ENCODE measurements around the gene OGFR. TPM values are rescaled to one million over a fixed set of nuclear protein-coding genes. Genes with fewer than 3 reads are reported as not detected.

OGFR gene
- total and polyA plus RNA-seq, 2 donors (not counting 1 experiment from before 2014, with no cell fraction given) = 71.7 to 102 TPM

DNA sequence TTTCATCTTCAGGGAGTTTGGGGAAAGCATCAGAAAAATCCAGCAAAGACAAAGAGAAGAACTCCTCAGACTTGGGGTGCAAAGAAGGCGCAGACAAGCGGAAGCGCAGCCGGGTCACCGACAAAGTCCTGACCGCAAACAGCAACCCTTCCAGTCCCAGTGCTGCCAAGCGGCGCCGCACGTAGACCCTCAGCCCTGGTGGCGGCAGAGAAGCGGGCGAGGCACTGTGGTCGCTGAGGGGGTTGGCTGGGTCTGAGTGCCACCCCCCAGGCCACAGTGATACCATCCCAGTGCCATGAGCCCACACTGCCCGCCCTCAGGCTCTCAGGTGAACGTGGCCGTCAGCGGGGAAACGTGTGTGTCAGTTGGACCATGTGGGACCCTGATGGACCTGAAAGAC lies 5.2 kb upstream of the OGFR start:
- intact Hi-C loops (cut with micrococcal nuclease) = loop anchor here (10.0 kb wide), 1 partner anchor 155 kb away; the partner anchor contains the start of gene SLC17A9
- Mint-ChIP-seq H3K27me3 (no peaks in the 10 kb centered on the region), H3K4me1 (peaks cover 26% of the 10 kb centered on the region), H3K4me3 (no peak overlapping the region), H3K9me3 (ENCODE audit: insufficient read depth) (no peaks in the 10 kb centered on the region), H3K27ac (peak overlapping the region; percentile 38)
- TF ChIP-seq, protein P1, sequence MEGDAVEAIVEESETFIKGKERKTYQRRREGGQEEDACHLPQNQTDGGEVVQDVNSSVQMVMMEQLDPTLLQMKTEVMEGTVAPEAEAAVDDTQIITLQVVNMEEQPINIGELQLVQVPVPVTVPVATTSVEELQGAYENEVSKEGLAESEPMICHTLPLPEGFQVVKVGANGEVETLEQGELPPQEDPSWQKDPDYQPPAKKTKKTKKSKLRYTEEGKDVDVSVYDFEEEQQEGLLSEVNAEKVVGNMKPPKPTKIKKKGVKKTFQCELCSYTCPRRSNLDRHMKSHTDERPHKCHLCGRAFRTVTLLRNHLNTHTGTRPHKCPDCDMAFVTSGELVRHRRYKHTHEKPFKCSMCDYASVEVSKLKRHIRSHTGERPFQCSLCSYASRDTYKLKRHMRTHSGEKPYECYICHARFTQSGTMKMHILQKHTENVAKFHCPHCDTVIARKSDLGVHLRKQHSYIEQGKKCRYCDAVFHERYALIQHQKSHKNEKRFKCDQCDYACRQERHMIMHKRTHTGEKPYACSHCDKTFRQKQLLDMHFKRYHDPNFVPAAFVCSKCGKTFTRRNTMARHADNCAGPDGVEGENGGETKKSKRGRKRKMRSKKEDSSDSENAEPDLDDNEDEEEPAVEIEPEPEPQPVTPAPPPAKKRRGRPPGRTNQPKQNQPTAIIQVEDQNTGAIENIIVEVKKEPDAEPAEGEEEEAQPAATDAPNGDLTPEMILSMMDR (IDR thresholded peaks at IDR 0.05) = no peak
- no peak for TF ChIP-seq EZH2 (IDR thresholded peaks at IDR 0.05; ENCODE audit: borderline replicate concordance, insufficient read depth, low read depth, low read length, poor library complexity, severe bottlenecking)
- no peaks in the 10 kb centered on the region for H3K9me3 ChIP-seq (ENCODE audit: control extremely low read depth in 1 of 3, control insufficient read depth in 2 of 3, insufficient read depth in 1 of 3, low read length in 2 of 3)
- peaks cover 2 to 25% of the 10 kb centered on the region in 2 experiments for H3K36me3 ChIP-seq (replicated peaks in 1 of 2; ENCODE audit: control extremely low read depth in 1 of 2, control insufficient read depth in 1 of 2, extremely low read depth in 1 of 2, insufficient read depth in 2 of 2, low read length in 1 of 2)
- WGBS (ENCODE audit: insufficient coverage) = 99% methylated on average over 19 of the region's 19 CpGs
- no peak overlapping the region for H3K9ac ChIP-seq (ENCODE audit: low read length)
- no peak overlapping the region for H3K27ac ChIP-seq (ENCODE audit: low read length in 2 of 2)
- no peak for ATAC-seq (ENCODE audit: low read depth)
- no peaks in the 10 kb centered on the region for H3K27me3 ChIP-seq (replicated peaks in 1 of 4; ENCODE audit: control extremely low read depth in 1 of 4, control insufficient read depth in 3 of 4, insufficient read depth in 4 of 4, low read length in 3 of 4)
- no peak for DNase-seq
- H2AFZ ChIP-seq (ENCODE audit: insufficient read depth, low read depth, low read length, poor library complexity, severe bottlenecking) = no peak overlapping the region
- peaks cover 9% of the 10 kb centered on the region for H4K20me1 ChIP-seq (ENCODE audit: control insufficient read depth, insufficient read depth, low read length, poor library complexity, severe bottlenecking)
- POLR2A ChIA-PET = interaction anchor here (0.5 kb wide), 1 partner anchor 300 kb away, joined by 3 read pairs; no protein-coding TSS in a partner anchor
- no peak overlapping the region for H3K4me3 ChIP-seq (ENCODE audit: control extremely low read depth in 1 of 5, extremely low read depth in 1 of 5, insufficient read depth in 1 of 5, low read depth in 2 of 5, low read length in 4 of 5)
- peaks cover 8 to 29% of the 10 kb centered on the region in 2 donors for H3K4me1 ChIP-seq (ENCODE audit: control insufficient read depth in 2 of 2, insufficient read depth in 2 of 2, low read length in 2 of 2)
- CTCF ChIA-PET = no interaction called here
- H3K79me2 ChIP-seq (ENCODE audit: control insufficient read depth, insufficient read depth, low read length) = peaks cover 8% of the 10 kb centered on the region
- no peak overlapping the region for H3K4me2 ChIP-seq (replicated peaks; ENCODE audit: low read depth, low read length, poor library complexity, severe bottlenecking)

- no peak overlapping the region for H3K4me3 Mint-ChIP-seq
- peaks cover 26% of the 10 kb centered on the region for H3K4me1 Mint-ChIP-seq
- Histone ChIP-seq H3K9ac (ENCODE audit: low read length) (no peak overlapping the region), H3K36me3 (replicated peaks in 1 of 2; ENCODE audit: control extremely low read depth in 1 of 2, control insufficient read depth in 1 of 2, extremely low read depth in 1 of 2, insufficient read depth in 2 of 2, low read length in 1 of 2) (peaks cover 2 to 25% of the 10 kb centered on the region in 2 experiments), H3K9me3 (ENCODE audit: control extremely low read depth in 1 of 3, control insufficient read depth in 2 of 3, insufficient read depth in 1 of 3, low read length in 2 of 3) (no peaks in the 10 kb centered on the region), H3K4me1 (ENCODE audit: control insufficient read depth in 2 of 2, insufficient read depth in 2 of 2, low read length in 2 of 2) (peaks cover 8 to 25% of the 10 kb centered on the region in 2 donors), H3K27me3 (replicated peaks in 1 of 4; ENCODE audit: control extremely low read depth in 1 of 4, control insufficient read depth in 3 of 4, insufficient read depth in 4 of 4, low read length in 3 of 4) (no peaks in the 10 kb centered on the region), H3K27ac (ENCODE audit: low read length in 2 of 2) (no peak overlapping the region), H4K20me1 (ENCODE audit: control insufficient read depth, insufficient read depth, low read length, poor library complexity, severe bottlenecking) (peaks cover 9% of the 10 kb centered on the region), H3K4me2 (replicated peaks; ENCODE audit: low read depth, low read length, poor library complexity, severe bottlenecking) (no peak overlapping the region), H3K79me2 (ENCODE audit: control insufficient read depth, insufficient read depth, low read length) (peaks cover 8% of the 10 kb centered on the region), H3K4me3 (ENCODE audit: control extremely low read depth in 1 of 5, extremely low read depth in 1 of 5, insufficient read depth in 1 of 5, low read depth in 2 of 5, low read length in 4 of 5) (no peak overlapping the region), H2AFZ (ENCODE audit: insufficient read depth, low read depth, low read length, poor library complexity, severe bottlenecking) (no peak overlapping the region)
- ATAC-seq (ENCODE audit: low read depth) (no peak), DNase-seq (no peak)
- POLR2A ChIA-PET = no interaction called here
- intact Hi-C loops (cut with micrococcal nuclease) = loop anchor here (10.0 kb wide), 1 partner anchor 155 kb away; the partner anchor contains the start of gene SLC17A9
- CTCF ChIA-PET = no interaction called here
- peak overlapping the region; percentile 59 for H3K27ac Mint-ChIP-seq
- no peaks in the 10 kb centered on the region for H3K9me3 Mint-ChIP-seq (ENCODE audit: insufficient read depth)
- TF ChIP-seq EZH2 (IDR thresholded peaks at IDR 0.05; ENCODE audit: borderline replicate concordance, insufficient read depth, low read depth, low read length, poor library complexity, severe bottlenecking) = no peak
- TF ChIP-seq, protein P1 (IDR thresholded peaks at IDR 0.05) = no peak
- H3K27me3 Mint-ChIP-seq = no peaks in the 10 kb centered on the region
- over 99% methylated on average over 7 of the region's 10 CpGs for WGBS (ENCODE audit: insufficient coverage)
Measured at GRCh38 chr20:62799873-62800272, 4.8 kb upstream of the OGFR start.

All from B cell (primary cell).